ENCODE data around the gene POMT2.

DNA sequence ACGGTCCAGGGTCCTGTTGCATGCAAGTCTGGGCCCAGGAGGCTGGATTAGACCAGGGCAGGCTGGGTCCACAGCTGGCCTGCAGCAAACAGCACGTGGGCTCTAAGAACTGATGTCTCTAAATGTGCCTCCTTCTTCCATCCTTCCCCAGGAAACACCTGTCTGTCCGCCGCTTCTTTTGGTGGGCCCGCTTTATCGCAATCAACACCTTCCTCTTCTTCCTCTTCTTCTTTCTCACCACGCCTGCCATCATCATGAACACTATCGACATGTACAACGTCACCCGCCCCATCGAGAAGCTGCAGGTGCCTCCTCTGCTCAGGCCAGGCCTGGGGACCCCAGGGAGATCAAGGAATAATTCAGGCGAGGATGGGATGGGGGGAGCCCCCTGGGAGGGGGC is 77.9 kb downstream of the POMT2 start:
- no peak for TF ChIP-seq POLR2A (IDR thresholded peaks at IDR 0.05)
- TF ChIP-seq, protein P1, sequence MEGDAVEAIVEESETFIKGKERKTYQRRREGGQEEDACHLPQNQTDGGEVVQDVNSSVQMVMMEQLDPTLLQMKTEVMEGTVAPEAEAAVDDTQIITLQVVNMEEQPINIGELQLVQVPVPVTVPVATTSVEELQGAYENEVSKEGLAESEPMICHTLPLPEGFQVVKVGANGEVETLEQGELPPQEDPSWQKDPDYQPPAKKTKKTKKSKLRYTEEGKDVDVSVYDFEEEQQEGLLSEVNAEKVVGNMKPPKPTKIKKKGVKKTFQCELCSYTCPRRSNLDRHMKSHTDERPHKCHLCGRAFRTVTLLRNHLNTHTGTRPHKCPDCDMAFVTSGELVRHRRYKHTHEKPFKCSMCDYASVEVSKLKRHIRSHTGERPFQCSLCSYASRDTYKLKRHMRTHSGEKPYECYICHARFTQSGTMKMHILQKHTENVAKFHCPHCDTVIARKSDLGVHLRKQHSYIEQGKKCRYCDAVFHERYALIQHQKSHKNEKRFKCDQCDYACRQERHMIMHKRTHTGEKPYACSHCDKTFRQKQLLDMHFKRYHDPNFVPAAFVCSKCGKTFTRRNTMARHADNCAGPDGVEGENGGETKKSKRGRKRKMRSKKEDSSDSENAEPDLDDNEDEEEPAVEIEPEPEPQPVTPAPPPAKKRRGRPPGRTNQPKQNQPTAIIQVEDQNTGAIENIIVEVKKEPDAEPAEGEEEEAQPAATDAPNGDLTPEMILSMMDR (IDR thresholded peaks at IDR 0.05), result no peak
